ENCODE data around the gene RFX3.
A peak's percentile ranks its signal among the peaks of the same experiment; 100 is the strongest.

The RFX3 gene

DNA sequence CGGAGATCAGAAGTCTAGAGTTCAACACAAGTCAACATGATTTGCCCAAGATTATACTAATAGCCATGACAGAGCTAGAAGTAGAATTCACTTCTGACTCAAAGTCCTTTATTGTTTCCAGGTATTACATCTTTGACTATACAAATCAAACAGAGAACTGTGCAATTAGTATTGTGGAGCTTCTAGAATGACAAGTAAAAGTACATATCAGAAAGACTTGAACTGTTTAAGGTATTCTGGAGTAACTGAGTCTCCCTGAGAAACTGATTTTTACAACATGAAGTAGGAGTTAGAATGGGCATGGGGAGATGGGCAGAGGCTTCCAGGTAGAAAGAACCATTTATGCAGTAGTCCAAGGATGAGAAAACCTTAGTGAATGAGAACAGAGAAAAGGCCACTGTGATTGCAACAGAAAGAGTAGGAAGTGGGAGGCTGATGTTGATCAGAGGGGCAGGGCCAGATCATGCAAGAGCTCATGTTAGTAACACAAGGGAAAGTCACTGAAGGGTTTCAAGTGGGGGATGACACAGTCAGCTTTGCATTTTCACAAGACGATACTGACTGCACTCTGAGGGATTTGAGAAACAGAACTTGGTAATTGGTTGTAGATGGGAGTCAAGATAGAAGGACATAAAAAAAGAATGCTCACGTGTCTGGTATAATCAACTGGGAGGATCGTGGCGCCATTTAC is 280.7 kb downstream of the RFX3 start:
- Histone ChIP-seq H3K4me3 (ENCODE audit: low read depth, low read length) (no peak overlapping the region), H3K9me3 (ENCODE audit: severe bottlenecking) (no peaks in the 10 kb centered on the region), H3K27ac (no peak overlapping the region), H3K27me3 (ENCODE audit: insufficient read depth, low read depth, severe bottlenecking) (no peaks in the 10 kb centered on the region), H3K36me3 (no peaks in the 10 kb centered on the region)
- no peak for DNase-seq
- TF ChIP-seq, protein P1, sequence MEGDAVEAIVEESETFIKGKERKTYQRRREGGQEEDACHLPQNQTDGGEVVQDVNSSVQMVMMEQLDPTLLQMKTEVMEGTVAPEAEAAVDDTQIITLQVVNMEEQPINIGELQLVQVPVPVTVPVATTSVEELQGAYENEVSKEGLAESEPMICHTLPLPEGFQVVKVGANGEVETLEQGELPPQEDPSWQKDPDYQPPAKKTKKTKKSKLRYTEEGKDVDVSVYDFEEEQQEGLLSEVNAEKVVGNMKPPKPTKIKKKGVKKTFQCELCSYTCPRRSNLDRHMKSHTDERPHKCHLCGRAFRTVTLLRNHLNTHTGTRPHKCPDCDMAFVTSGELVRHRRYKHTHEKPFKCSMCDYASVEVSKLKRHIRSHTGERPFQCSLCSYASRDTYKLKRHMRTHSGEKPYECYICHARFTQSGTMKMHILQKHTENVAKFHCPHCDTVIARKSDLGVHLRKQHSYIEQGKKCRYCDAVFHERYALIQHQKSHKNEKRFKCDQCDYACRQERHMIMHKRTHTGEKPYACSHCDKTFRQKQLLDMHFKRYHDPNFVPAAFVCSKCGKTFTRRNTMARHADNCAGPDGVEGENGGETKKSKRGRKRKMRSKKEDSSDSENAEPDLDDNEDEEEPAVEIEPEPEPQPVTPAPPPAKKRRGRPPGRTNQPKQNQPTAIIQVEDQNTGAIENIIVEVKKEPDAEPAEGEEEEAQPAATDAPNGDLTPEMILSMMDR (IDR thresholded peaks at IDR 0.05; ENCODE audit: low read depth, low read length) = no peak

DNA sequence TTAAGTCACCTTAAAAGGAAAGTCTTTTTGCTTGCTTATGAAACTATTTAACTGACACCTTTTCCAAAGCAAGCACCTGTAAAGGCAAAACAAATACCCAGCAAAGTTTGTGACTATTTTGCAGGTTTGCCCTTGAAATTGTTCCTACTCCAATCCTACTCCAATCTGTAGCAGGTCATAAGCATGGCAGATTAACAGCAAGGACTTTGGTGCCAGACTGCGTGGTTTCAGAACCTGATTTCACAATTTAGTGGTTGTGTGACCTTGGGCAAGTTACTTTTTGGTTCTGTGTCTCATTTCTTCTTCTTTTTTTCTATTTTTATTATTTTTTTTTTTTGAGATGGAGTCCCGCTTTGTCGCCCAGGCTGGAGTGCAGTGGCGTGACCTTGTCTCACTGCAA is 282.1 kb downstream of the RFX3 start:
- no peaks in the 10 kb centered on the region for H3K9me3 ChIP-seq (ENCODE audit: severe bottlenecking)
- TF ChIP-seq, protein P1 (IDR thresholded peaks at IDR 0.05; ENCODE audit: low read depth, low read length) = no peak
- H3K4me3 ChIP-seq (ENCODE audit: low read depth, low read length) = no peak overlapping the region
- no peaks in the 10 kb centered on the region for H3K27me3 ChIP-seq (ENCODE audit: insufficient read depth, low read depth, severe bottlenecking)
- no peak overlapping the region for H3K27ac ChIP-seq
- no peaks in the 10 kb centered on the region for H3K36me3 ChIP-seq
- no peak for DNase-seq

- DNase-seq = no peak
- H3K9me3 ChIP-seq (ENCODE audit: severe bottlenecking) = no peaks in the 10 kb centered on the region
- H3K27me3 ChIP-seq (ENCODE audit: insufficient read depth, low read depth, severe bottlenecking) = no peaks in the 10 kb centered on the region
- no peaks in the 10 kb centered on the region for H3K36me3 ChIP-seq
- H3K4me3 ChIP-seq (ENCODE audit: low read depth, low read length) = no peak overlapping the region
- TF ChIP-seq, protein P1 (IDR thresholded peaks at IDR 0.05; ENCODE audit: low read depth, low read length) = no peak
- no peak overlapping the region for H3K27ac ChIP-seq
Observed at GRCh38 chr9:3241290-3241689, 284.5 kb downstream of the RFX3 start.

- Histone ChIP-seq H3K36me3 (no peaks in the 10 kb centered on the region), H3K27ac (no peak overlapping the region), H3K9me3 (ENCODE audit: severe bottlenecking) (no peaks in the 10 kb centered on the region), H3K27me3 (ENCODE audit: insufficient read depth, low read depth, severe bottlenecking) (no peaks in the 10 kb centered on the region), H3K4me3 (ENCODE audit: low read depth, low read length) (no peak overlapping the region)
- DNase-seq = peak; percentile 62
- TF ChIP-seq, protein P1 (IDR thresholded peaks at IDR 0.05; ENCODE audit: low read depth, low read length) = peak; percentile 88
Observed at GRCh38 chr9:3240656-3241268, 285.0 kb downstream of the RFX3 start.

DNA sequence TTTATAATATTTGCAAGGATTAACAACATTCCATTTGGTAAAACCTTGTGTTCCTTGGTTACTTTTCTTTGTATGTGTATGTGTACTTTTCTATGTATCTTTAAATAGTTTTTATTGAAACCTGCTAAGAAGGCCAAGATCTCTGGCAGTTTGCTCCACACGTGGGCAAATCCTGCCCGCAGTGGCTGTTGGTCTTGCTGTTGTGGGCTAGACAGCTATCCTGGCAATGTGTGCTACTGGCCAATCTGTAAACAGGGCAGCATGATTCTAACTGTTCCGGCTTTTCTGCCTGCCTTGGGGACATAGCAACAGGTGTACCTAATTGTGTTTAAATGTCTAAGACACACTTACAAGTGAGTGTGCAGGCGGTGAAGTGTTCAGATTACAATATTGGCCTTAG is 286.6 kb downstream of the RFX3 start:
- Histone ChIP-seq H3K27ac (no peak overlapping the region), H3K4me3 (ENCODE audit: low read depth, low read length) (no peak overlapping the region), H3K9me3 (ENCODE audit: severe bottlenecking) (no peaks in the 10 kb centered on the region), H3K36me3 (no peaks in the 10 kb centered on the region), H3K27me3 (ENCODE audit: insufficient read depth, low read depth, severe bottlenecking) (no peaks in the 10 kb centered on the region)
- no peak for DNase-seq
- TF ChIP-seq, protein P1 (IDR thresholded peaks at IDR 0.05; ENCODE audit: low read depth, low read length) = no peak

All from WERI-Rb-1 (cell line).